AG10803 (cell line): ENCODE measurements around the gene PRDM15.

Experiments
- DNase-seq: peaks from one replicate; pipeline ENCODE4 v3.0.0; 2010; ENCODE audit warnings: low read depth
- H3K4me3 ChIP-seq: 2 replicates; pipeline ENCODE4 v1.5.1; 2011; ENCODE audit warnings: mild to moderate bottlenecking, low read length, control low read depth
- CTCF ChIP-seq: conservative IDR thresholded peaks from 2 replicates; pipeline ENCODE4 v1.5.1; 2011; ENCODE audit warnings: mild to moderate bottlenecking, low read length, control low read depth, inconsistent platforms

Gene PRDM15

GRCh38 chr21:41924368-41924754 is 45.2 kb upstream of the PRDM15 start:
- DNase-seq, result peak; percentile 33
- no peak for TF ChIP-seq CTCF

GRCh38 chr21:41923631-41924367 is 44.7 kb upstream of the PRDM15 start:
- peak; percentile 56 for DNase-seq
- no peak for TF ChIP-seq CTCF
- H3K4me3 ChIP-seq, result no peak overlapping the region

More at GRCh38 chr21:41924368-41924754, 45.2 kb upstream of the PRDM15 start:
- H3K4me3 ChIP-seq, result no peak overlapping the region

GRCh38 chr21:41923186-41923585 is 44.0 kb upstream of the PRDM15 start:
- H3K4me3 ChIP-seq, result no peak overlapping the region
- no peak for TF ChIP-seq CTCF
- no peak for DNase-seq

- DNase-seq, result no peak
- no peak overlapping the region for H3K4me3 ChIP-seq
- no peak for TF ChIP-seq CTCF
These were observed 41.9 kb upstream of the PRDM15 start for GRCh38 chr21:41921021-41921420.

GRCh38 chr21:41920476-41920875 is 41.3 kb upstream of the PRDM15 start:
- DNase-seq, result no peak
- TF ChIP-seq CTCF, result no peak
- H3K4me3 ChIP-seq, result no peak overlapping the region

- DNase-seq, result no peak
- no peak overlapping the region for H3K4me3 ChIP-seq
- TF ChIP-seq CTCF, result no peak
These were observed 40.7 kb upstream of the PRDM15 start for GRCh38 chr21:41919666-41920398.
